Loucy (cell line): ENCODE data around the gene CXXC1.

Experiments used
- H2AFZ ChIP-seq: fragments of 200-600 bp; sonication (generic); 2 replicates; pipeline ENCODE4 v1.6.0; 2016; ENCODE audit warnings: antibody characterized with exemption, mild to moderate bottlenecking, low read length, moderate library complexity
- H3F3A ChIP-seq: fragments of 200-600 bp; 2 replicates; pipeline ENCODE4 v1.6.0; 2016; ENCODE audit warnings: antibody characterized with exemption, low read depth, mild to moderate bottlenecking
- H3K27me3 ChIP-seq: fragments of 200-600 bp; sonication (generic); 2 replicates; pipeline ENCODE4 v1.6.1; 2014; ENCODE audit warnings: low read length, mild to moderate bottlenecking; ENCODE audit not compliant: insufficient read depth, poor library complexity, severe bottlenecking
- H3K36me3 ChIP-seq: fragments of 200-600 bp; sonication (generic); 2 replicates; pipeline ENCODE4 v1.6.1; 2016; ENCODE audit warnings: low read length; ENCODE audit not compliant: insufficient read depth
- H3K4me1 ChIP-seq: fragments of 200-600 bp; sonication (generic); 2 replicates; pipeline ENCODE4 v1.5.1; 2014; ENCODE audit warnings: low read length, mild to moderate bottlenecking; ENCODE audit not compliant: insufficient read depth, poor library complexity, severe bottlenecking
- H3K4me2 ChIP-seq: fragments of 200-600 bp; sonication (generic); 2 replicates; pipeline ENCODE4 v1.6.0; 2014; ENCODE audit warnings: antibody characterized with exemption, low read length, low read depth, mild to moderate bottlenecking; ENCODE audit not compliant: poor library complexity, severe bottlenecking
- H3K4me3 ChIP-seq: fragments of 200-600 bp; sonication (generic); 2 replicates; pipeline ENCODE4 v1.5.1; 2014; ENCODE audit warnings: low read length, mild to moderate bottlenecking, mixed read lengths; ENCODE audit not compliant: poor library complexity, severe bottlenecking
- H3K79me2 ChIP-seq: fragments of 200-600 bp; sonication (generic); 2 replicates; pipeline ENCODE4 v1.6.1; 2014; ENCODE audit warnings: low read length; ENCODE audit not compliant: insufficient read depth
- H3K9ac ChIP-seq: fragments of 200-600 bp; sonication (generic); 2 replicates; pipeline ENCODE4 v1.6.0; 2014; ENCODE audit warnings: mild to moderate bottlenecking, low read depth, low read length, moderate library complexity; ENCODE audit not compliant: poor library complexity, severe bottlenecking
- H3K9me2 ChIP-seq: fragments of 200-600 bp; sonication (generic); replicated peaks from 2 replicates; pipeline ENCODE4 v1.6.1; 2016; ENCODE audit warnings: low read depth, low read length, mixed read lengths
- H3K9me3 ChIP-seq: fragments of 200-600 bp; sonication (generic); 2 replicates; pipeline ENCODE4 v1.6.1; 2014; ENCODE audit warnings: mild to moderate bottlenecking, antibody characterized with exemption, low read length, low read depth; ENCODE audit not compliant: insufficient read depth
- H4K20me1 ChIP-seq: fragments of 200-600 bp; sonication (generic); 2 replicates; pipeline ENCODE4 v1.6.0; 2014; ENCODE audit warnings: antibody characterized with exemption, low read length, mild to moderate bottlenecking; ENCODE audit not compliant: insufficient read depth, poor library complexity, severe bottlenecking
- CTCF ChIP-seq: fragments of 200-600 bp; sonication (generic); conservative IDR thresholded peaks from 2 replicates; pipeline ENCODE4 v1.5.1; 2014; ENCODE audit warnings: mild to moderate bottlenecking, antibody characterized with exemption, low read length
- EZH2phosphoT487 ChIP-seq: fragments of 200-600 bp; IDR thresholded peaks from 2 replicates; pipeline ENCODE4 v1.6.1; 2018; ENCODE audit warnings: antibody characterized with exemption, mild to moderate bottlenecking, moderate library complexity, borderline replicate concordance

The CXXC1 gene

GRCh38 chr18:50240080-50240563 lies 47.4 kb downstream of the CXXC1 start:
- Histone ChIP-seq H3K79me2 (no peaks in the 10 kb centered on the region), H3K4me2 (no peak overlapping the region), H3K36me3 (no peaks in the 10 kb centered on the region), H3K9me2 (no peaks in the 10 kb centered on the region), H3K9me3 (no peaks in the 10 kb centered on the region), H3K4me3 (no peak overlapping the region), H2AFZ (no peak overlapping the region), H3F3A (no peaks in the 10 kb centered on the region), H3K4me1 (no peaks in the 10 kb centered on the region), H3K27me3 (no peaks in the 10 kb centered on the region), H4K20me1 (no peaks in the 10 kb centered on the region), H3K9ac (no peak overlapping the region)
- TF ChIP-seq CTCF (no peak), EZH2phosphoT487 (no peak)

GRCh38 chr18:50232419-50232818 lies 55.1 kb downstream of the CXXC1 start:
- TF ChIP-seq EZH2phosphoT487 (no peak), CTCF (no peak)
- Histone ChIP-seq H3K9me2 (no peaks in the 10 kb centered on the region), H4K20me1 (no peaks in the 10 kb centered on the region), H3K4me2 (no peak overlapping the region), H3K79me2 (no peaks in the 10 kb centered on the region), H3K9ac (no peak overlapping the region), H2AFZ (no peak overlapping the region), H3K9me3 (no peaks in the 10 kb centered on the region), H3K27me3 (no peaks in the 10 kb centered on the region), H3K4me3 (no peak overlapping the region), H3K36me3 (no peaks in the 10 kb centered on the region), H3K4me1 (no peaks in the 10 kb centered on the region), H3F3A (no peaks in the 10 kb centered on the region)
